ENCODE data around the gene HS3ST6.

Gene HS3ST6

GRCh38 chr16:1942810-1943726 lies 24.9 kb upstream of the HS3ST6 start, which contains the start of gene MSRB1:
Gene MSRB1, minus strand, starts transcription at chr16:1943199. Its CDS starts 43 bp downstream, at chr16:1943156.
- Histone ChIP-seq H3K79me1 (replicated peaks; ENCODE audit: low read length, poor library complexity, severe bottlenecking) (peaks cover 10% of the 10 kb centered on the region), H3K4ac (ENCODE audit: low read depth in 1 of 2, low read length in 2 of 2) (peak within 1 kb of the TSS; percentile 38 to 76), H2AK5ac (ENCODE audit: low read length, severe bottlenecking) (peak within 1 kb of the TSS; percentile 8), H2BK5ac (ENCODE audit: low read depth, low read length, poor library complexity, severe bottlenecking) (no peak within 1 kb of the TSS), H2BK120ac (ENCODE audit: low read depth, low read length) (peak within 1 kb of the TSS; percentile 75), H4K91ac (ENCODE audit: low read length) (peak within 1 kb of the TSS; percentile 48), H2AFZ (ENCODE audit: low read depth, low read length) (peak within 1 kb of the TSS; percentile 93), H3K27me3 (ENCODE audit: control insufficient read depth in 1 of 2, insufficient read depth in 1 of 2, low read length in 2 of 2) (no peaks in the 10 kb centered on the region), H3K9me3 (ENCODE audit: control insufficient read depth, low read length) (no peaks in the 10 kb centered on the region), H3K36me3 (ENCODE audit: control insufficient read depth in 1 of 2, insufficient read depth in 2 of 2, low read depth in 1 of 2, low read length in 2 of 2) (peaks cover 24 to 28% of the 10 kb centered on the region in 2 experiments), H2BK12ac (ENCODE audit: low read length in 2 of 2) (peak within 1 kb of the TSS; percentile 24 to 38), H3K4me3 (ENCODE audit: insufficient read depth in 1 of 2, low read depth in 1 of 2, low read length in 2 of 2) (peak within 1 kb of the TSS; percentile 88 to 92), H3K27ac (ENCODE audit: low read length, poor library complexity, severe bottlenecking) (peak within 1 kb of the TSS; percentile 1), H3K4me1 (ENCODE audit: control insufficient read depth, insufficient read depth, low read depth, low read length) (peaks cover 14% of the 10 kb centered on the region), H3K18ac (ENCODE audit: low read depth in 1 of 2, low read length in 2 of 2) (peak within 1 kb of the TSS; percentile 84 to 88), H2BK15ac (ENCODE audit: low read depth, poor library complexity, severe bottlenecking) (peak within 1 kb of the TSS; percentile 95), H3K14ac (ENCODE audit: low read length in 2 of 2) (peak within 1 kb of the TSS in 1 of 2 experiments; percentile 81), H3K23ac (ENCODE audit: low read length in 2 of 2) (no peak within 1 kb of the TSS), H3K4me2 (ENCODE audit: low read length, poor library complexity, severe bottlenecking) (peak within 1 kb of the TSS; percentile 93), H3K9ac (ENCODE audit: low read length) (peak within 1 kb of the TSS; percentile 86), H4K8ac (ENCODE audit: low read length) (peak within 1 kb of the TSS; percentile 96)
- WGBS = under 1% methylated on average over 64 of the region's 77 CpGs
- peak; percentile 99 for DNase-seq

- Histone ChIP-seq H3K27ac (ENCODE audit: low read length, poor library complexity, severe bottlenecking) (peak overlapping the region; percentile 1), H2AK5ac (ENCODE audit: low read length, severe bottlenecking) (peak overlapping the region; percentile 8), H2BK120ac (ENCODE audit: low read depth, low read length) (no peak overlapping the region), H2AFZ (ENCODE audit: low read depth, low read length) (peak overlapping the region; percentile 79), H4K91ac (ENCODE audit: low read length) (peak overlapping the region; percentile 48), H2BK12ac (ENCODE audit: low read length in 2 of 2) (no peak overlapping the region), H4K8ac (ENCODE audit: low read length) (peak overlapping the region; percentile 70), H3K9ac (ENCODE audit: low read length) (peak overlapping the region; percentile 86), H3K9me3 (ENCODE audit: control insufficient read depth, low read length) (no peaks in the 10 kb centered on the region), H3K18ac (ENCODE audit: low read depth in 1 of 2, low read length in 2 of 2) (peak overlapping the region in 1 of 2 experiments; percentile 88), H3K27me3 (ENCODE audit: control insufficient read depth in 1 of 2, insufficient read depth in 1 of 2, low read length in 2 of 2) (no peaks in the 10 kb centered on the region), H3K4me1 (ENCODE audit: control insufficient read depth, insufficient read depth, low read depth, low read length) (peaks cover 14% of the 10 kb centered on the region), H3K4me3 (ENCODE audit: insufficient read depth in 1 of 2, low read depth in 1 of 2, low read length in 2 of 2) (peak overlapping the region; percentile 88 to 92), H2BK15ac (ENCODE audit: low read depth, poor library complexity, severe bottlenecking) (peak overlapping the region; percentile 95), H3K36me3 (ENCODE audit: control insufficient read depth in 1 of 2, insufficient read depth in 2 of 2, low read depth in 1 of 2, low read length in 2 of 2) (peaks cover 31 to 36% of the 10 kb centered on the region in 2 experiments), H3K4ac (ENCODE audit: low read depth in 1 of 2, low read length in 2 of 2) (no peak overlapping the region), H3K14ac (ENCODE audit: low read length in 2 of 2) (no peak overlapping the region), H2BK5ac (ENCODE audit: low read depth, low read length, poor library complexity, severe bottlenecking) (no peak overlapping the region), H3K4me2 (ENCODE audit: low read length, poor library complexity, severe bottlenecking) (peak overlapping the region; percentile 93), H3K79me1 (replicated peaks; ENCODE audit: low read length, poor library complexity, severe bottlenecking) (peaks cover 10% of the 10 kb centered on the region), H3K23ac (ENCODE audit: low read length in 2 of 2) (no peak overlapping the region)
- 51% methylated on average over 11 of the region's 17 CpGs for WGBS
- DNase-seq = no peak
Measured at GRCh38 chr16:1942047-1942809, 24.0 kb upstream of the HS3ST6 start.

- DNase-seq = no peak
- no peak overlapping the region for H2AFZ ChIP-seq (ENCODE audit: low read depth, low read length)
- H2BK12ac ChIP-seq (ENCODE audit: low read length in 2 of 2) = no peak overlapping the region
Measured at GRCh38 chr16:1941162-1942046, 23.2 kb upstream of the HS3ST6 start.

More at GRCh38 chr16:1941162-1942046, 23.2 kb upstream of the HS3ST6 start:
- Histone ChIP-seq H3K4me2 (ENCODE audit: low read length, poor library complexity, severe bottlenecking) (peak overlapping the region; percentile 93), H3K4me1 (ENCODE audit: control insufficient read depth, insufficient read depth, low read depth, low read length) (peaks cover 14% of the 10 kb centered on the region), H3K27ac (ENCODE audit: low read length, poor library complexity, severe bottlenecking) (peak overlapping the region; percentile 5), H3K14ac (ENCODE audit: low read length in 2 of 2) (no peak overlapping the region), H2BK120ac (ENCODE audit: low read depth, low read length) (no peak overlapping the region), H3K79me1 (replicated peaks; ENCODE audit: low read length, poor library complexity, severe bottlenecking) (peaks cover 10% of the 10 kb centered on the region), H3K36me3 (ENCODE audit: control insufficient read depth in 1 of 2, insufficient read depth in 2 of 2, low read depth in 1 of 2, low read length in 2 of 2) (peaks cover 33 to 42% of the 10 kb centered on the region in 2 experiments), H3K4ac (ENCODE audit: low read depth in 1 of 2, low read length in 2 of 2) (no peak overlapping the region), H3K23ac (ENCODE audit: low read length in 2 of 2) (no peak overlapping the region), H4K8ac (ENCODE audit: low read length) (no peak overlapping the region), H2BK15ac (ENCODE audit: low read depth, poor library complexity, severe bottlenecking) (no peak overlapping the region), H3K18ac (ENCODE audit: low read depth in 1 of 2, low read length in 2 of 2) (no peak overlapping the region), H3K9me3 (ENCODE audit: control insufficient read depth, low read length) (no peaks in the 10 kb centered on the region), H3K27me3 (ENCODE audit: control insufficient read depth in 1 of 2, insufficient read depth in 1 of 2, low read length in 2 of 2) (no peaks in the 10 kb centered on the region), H3K4me3 (ENCODE audit: insufficient read depth in 1 of 2, low read depth in 1 of 2, low read length in 2 of 2) (peak overlapping the region in 1 of 2 experiments; percentile 92), H3K9ac (ENCODE audit: low read length) (peak overlapping the region; percentile 86), H4K91ac (ENCODE audit: low read length) (no peak overlapping the region), H2AK5ac (ENCODE audit: low read length, severe bottlenecking) (peak overlapping the region; percentile 29), H2BK5ac (ENCODE audit: low read depth, low read length, poor library complexity, severe bottlenecking) (no peak overlapping the region)
- 92% methylated on average over 28 of the region's 30 CpGs for WGBS
